GM21576 (cell line): ENCODE data around the gene HORMAD1.
"Not testable (repeated sequence)": the region's sequence is repeated elsewhere in the genome, so short reads cannot be mapped to it uniquely, and the experiment has no call there.

Experiments used
- ATAC-seq: cut with Tn5 transposase; IDR thresholded peaks from one replicate; pipeline ENCODE4 v1.9.1; 2021; ENCODE audit warnings: mild to moderate bottlenecking, moderate library complexity; ENCODE audit not compliant: unreplicated experiment

Gene HORMAD1

DNA sequence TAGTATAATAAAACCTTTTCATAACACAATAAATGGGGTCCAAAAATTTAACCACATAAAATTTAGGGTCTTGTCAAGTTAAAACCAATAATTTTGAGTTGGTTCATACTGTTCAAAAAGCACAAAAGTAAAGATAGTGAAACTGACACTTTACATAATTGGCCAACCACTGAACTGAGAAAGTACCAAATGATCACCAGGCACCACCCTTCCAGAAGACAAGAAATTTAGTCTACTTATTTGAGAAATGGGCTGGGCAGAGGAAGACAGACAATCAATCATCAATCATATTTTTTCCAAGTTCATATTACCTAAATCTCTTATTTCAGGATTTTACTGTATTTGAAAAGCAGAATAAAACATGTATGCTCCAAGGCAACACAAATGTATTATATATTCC lies 17.3 kb downstream of the HORMAD1 start:
- no peak for ATAC-seq

DNA sequence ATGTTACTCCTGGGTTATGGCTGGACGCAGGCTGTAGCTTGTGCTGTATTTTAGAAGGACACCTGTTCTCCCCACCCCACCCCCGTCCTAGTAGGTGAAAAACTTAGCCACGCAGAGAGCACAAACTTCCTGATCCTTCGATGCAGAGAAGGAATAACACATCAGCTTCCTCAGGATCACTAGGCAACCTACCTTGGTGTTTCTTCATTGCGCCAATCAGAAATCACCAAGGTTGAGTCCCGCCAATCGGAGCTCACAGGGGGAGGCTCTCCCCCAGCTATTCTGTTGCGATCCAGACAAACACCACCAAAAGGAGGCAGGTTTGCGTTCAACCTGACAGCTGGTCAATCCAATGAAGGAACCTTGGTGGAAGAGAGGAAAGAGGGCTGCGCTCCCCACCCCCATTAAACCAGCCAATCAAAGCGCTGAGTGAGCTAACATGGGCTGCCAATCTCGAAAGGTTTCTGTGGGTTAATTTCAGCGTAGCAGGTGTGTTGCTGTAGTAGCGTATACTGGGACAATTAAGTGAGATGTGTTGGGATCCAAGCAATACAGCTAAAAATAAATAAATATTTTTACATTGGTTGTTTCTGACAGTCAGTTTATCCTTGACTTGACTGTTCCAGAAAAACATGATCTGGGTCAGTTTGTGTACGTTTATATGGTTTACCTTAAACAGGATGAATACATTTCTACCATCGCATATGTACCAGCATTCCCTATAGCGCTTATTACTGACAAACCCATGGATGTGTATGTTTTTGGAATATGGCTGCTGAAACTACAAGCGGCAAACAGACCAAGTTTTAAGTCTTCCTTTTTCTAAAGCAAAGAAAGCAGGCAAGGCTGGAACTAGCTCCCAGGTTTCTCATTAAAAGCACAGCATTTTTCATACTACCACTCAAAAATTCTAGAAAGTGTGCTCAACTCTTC lies 23.4 kb downstream of the HORMAD1 start, which contains the start of gene GOLPH3L:
GOLPH3L (minus strand) TSS at position 160 of the 933 bp plus-strand sequence. CDS start 2,316 bp downstream, outside the sequence.
- ATAC-seq, result peak; percentile 98

DNA sequence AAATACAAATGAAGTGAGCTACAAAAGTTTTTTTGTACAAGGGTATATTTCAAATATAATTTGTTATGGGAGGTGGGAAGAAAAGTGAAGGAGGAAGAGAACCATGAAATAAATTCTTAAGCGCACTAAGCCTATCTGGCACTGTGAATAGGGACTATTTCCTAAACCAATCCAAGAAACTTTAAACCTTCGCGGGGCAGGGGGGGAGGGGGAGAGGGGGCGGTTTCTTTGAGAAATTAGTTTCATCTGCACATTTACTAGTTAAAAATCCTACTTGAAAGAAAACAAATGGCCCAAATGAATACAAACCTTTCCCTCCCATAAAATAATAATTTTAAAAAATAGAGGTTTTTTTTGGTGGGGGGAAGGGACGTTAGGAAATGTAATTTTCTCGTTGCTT lies 24.1 kb downstream of the HORMAD1 start:
- ATAC-seq, result no peak

DNA sequence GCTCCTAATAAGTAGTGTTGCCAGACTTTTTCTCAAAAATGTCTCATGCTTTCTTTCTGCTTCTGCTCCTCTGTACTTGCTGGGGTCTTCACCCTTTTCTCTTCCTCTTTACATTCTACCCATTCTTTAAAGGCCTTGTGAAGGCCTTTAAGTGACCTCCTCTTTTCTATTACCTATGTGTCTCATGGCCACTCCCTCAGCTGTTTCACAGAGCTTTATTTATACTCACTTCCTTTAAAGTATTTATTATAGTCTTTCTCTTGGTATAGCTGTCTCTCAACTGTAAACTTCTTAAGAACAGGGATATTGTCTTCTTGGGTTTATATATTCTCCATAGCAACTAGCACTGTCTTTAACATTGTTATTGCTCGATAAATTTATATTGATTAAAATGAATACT lies 24.5 kb downstream of the HORMAD1 start:
- no peak for ATAC-seq

DNA sequence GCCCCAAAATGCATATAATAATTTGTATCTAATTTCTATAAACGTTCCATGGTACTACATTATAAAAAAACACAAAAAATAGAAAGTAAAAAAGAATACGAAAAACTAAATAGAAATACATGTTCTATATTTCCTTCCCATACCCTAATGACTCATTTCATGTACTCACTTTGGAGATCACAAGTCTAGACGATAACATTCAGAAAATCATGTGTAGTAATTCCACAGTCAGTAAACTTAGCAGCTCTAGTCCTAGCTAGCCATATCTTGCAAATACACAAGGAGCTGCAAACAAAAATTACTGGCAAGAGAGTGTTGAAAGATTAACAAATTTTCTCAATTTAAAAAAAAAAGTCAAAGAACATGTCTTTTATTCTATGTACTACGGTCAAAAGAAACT lies 25.1 kb downstream of the HORMAD1 start:
- no peak for ATAC-seq

DNA sequence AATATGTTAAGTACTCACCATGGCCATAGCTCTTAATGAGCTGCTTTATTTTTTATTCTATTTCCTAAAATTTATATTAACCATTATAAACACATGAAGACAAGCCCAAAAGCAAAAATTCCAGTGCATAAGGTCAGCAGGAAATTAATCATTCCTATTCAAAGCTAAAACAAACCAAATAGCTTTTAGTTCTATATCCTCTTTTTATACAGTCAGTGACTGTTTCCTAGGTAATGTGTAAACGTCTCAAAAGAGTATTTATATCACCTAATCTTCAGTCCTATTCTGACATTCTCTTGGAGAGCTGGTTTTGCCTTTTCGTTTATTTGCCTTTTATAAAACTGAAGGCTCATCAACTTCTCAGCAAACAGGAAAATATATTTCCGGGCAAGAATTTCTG lies 28.0 kb downstream of the HORMAD1 start:
- ATAC-seq, result no peak

DNA sequence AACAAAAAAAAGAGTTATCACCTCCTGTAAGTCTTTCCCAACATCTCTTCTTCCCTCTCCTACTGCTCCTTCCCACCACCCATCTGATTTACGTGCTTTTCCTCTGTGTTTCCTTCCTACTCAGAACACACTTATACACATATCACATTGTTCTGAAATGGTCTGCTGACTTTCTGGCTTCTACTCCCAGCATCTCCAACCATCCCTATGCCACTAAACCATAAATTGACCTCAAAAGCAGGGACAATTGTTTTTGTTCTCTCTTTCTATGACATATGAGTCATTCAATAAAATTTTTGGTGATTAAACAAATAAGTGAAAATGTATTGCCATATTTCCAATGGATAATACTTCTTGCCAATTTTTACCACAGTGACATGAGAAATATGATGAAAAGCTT lies 31.9 kb downstream of the HORMAD1 start:
- ATAC-seq, result no peak

DNA sequence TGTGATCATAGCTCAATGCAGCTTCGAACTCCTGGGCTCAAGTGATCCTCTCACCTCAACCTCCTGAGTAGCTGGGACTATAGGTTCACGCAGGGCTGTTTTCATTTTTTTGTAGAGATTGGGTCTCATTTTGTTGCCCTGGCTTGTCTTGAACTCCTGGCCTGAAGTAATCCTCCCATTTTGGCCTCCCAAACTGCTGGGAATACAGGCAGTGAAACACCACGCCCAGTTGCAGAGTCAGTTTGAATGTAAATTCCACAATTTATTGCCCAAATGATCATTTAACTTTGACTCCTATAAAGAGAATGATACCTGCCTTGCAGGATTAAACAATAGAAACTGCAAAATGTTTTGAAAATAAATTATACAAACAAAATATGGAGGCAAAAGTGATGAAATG lies 34.4 kb downstream of the HORMAD1 start:
- ATAC-seq, result no peak

DNA sequence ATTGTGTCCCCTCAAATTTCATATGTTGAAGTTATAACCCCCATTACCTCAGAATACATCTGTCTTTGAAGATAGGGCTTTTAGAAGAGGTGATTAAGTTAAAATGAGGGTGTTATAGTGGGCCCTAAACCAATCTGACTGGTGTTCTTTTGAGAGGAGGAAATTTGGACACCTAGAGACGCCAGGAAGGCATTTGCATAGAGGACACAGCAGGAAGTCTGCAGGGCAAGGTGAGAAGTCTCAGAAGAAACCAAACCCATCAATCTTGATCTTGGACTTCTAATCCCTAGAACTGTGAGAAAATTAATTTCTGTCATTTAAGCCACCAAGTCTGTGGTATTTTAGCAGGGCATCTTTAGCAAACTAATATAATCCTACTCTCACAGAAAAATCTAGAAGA lies 36.8 kb downstream of the HORMAD1 start:
- ATAC-seq, result no peak

DNA sequence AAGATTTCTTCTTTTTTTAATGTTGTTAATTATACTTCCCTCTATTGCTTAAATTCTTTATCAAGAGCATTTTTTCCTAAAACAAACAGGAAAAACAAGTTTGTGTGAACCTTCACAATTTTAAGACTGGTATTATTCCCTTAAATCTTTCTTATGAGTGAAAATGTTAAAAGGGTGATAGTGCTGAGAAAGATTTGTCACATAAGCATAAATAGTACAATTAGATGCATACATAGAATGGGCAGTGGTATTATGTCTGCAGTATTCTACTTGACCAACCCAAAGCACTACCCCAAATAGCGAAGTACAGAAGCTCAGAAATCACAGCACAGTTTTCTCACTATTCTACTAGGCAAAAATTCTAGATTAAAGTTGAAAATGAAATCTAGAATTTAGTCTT lies 41.7 kb downstream of the HORMAD1 start:
- ATAC-seq, result no peak

DNA sequence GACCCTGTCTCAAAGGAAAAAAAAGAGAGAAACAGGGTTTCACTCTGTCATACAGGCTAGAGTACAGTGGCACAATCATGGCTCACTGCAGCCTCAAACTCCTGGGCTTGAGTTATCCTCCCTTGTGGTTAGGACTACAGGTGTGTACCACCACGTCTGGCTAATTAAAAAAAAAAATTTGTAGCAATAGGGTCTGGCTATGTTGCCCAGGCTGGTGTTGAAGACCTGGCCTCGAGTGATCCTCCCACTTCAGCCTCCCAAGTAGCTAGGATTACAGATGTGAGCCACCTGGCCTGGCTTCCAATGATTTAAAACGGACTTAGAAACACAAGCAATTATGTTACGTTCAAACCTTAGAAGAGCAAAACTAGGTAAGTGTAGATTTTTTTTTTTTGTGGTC lies 45.8 kb downstream of the HORMAD1 start:
- no peak for ATAC-seq

DNA sequence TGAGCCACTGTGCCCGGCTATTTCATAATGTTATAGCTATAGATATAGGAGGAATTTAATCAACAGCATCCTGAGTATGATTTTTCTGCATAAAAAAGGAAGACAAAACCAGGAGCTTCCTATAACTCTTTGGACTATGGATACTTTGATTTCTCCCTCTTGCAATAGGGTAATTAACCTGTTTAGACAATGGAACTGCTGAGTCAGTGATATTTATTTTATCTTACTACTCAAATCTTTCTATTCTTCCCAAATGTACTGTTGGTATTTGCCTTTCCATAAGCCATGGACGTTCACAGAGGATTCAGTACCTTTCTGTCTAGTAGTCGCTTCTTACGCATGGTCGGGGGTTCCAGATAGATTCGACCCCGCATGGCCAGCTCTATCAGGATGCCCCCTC lies 57.4 kb downstream of the HORMAD1 start:
- ATAC-seq, result no peak

DNA sequence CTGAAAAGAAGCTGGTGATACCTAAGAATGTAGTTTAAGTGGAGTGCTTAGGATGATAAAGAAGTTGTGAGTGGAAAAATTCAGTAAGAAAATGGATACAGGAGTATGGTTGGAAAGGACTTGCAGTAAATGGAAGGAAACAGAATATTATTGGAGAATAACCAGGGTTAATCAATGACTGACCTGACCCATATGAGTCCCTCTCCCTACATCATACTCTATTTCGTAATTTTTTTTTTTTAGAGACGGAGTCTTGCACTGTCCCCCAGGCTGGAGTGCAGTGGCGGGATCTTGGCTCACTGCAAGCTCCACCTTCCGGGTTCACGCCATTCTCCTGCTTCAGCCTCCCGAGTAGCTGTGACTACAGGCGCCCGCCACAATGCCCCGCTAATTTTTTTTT lies 57.9 kb downstream of the HORMAD1 start:
- ATAC-seq, result no peak

DNA sequence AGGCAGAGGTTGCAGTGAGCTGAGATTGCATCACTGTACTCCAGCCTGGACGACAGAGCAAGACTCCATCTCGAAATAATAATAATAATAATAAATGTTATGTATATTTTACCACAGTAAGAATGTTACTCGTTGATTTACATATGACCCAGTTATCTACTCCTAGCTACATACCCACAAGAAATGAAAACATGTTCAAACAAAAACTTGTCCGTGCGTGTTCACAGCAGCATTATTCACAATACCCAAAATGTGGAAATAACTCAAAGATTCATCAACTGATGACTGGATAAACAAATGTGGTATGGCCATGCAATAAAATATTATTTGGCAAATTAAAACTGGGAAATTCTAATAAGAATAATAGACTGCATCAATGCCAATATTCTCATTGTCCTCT lies 59.5 kb downstream of the HORMAD1 start:
- no peak for ATAC-seq

DNA sequence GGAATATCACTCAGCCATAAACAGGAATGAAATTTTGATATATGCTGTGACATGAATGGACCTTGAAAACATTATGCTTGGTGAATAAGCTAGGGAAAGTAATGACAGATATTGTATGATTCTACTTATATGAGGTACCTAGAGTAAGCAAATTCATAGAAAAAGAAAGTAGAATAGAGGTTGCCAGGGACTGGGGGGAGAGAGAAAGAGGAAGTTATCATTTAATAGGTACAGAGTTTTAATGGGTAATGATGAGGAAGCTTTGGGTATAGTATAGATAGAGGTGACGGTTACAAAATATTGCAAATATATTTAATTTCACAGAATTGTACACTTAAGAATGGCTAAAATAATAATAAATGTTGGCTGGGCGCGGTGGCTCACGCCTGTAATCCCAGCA lies 60.1 kb downstream of the HORMAD1 start:
- no peak for ATAC-seq

DNA sequence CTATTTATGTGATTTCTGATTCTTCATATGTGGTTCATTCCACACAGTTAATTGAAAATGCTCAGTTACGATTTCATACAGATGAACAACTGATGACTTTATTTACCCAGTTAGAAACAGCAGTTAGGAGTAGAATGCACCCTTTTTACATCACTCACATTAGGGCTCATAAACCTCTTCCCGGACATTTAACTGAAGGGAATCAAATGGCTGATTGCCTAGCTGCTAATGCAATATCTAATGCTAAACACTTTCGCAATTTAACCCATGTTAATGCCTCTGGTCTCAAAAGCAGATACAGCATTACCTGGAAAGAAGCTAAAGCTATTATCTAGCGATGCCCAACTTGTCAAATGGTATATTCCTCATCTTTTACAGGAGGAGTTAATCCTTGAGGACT lies 63.6 kb downstream of the HORMAD1 start:
- not testable (repeated sequence) for ATAC-seq

DNA sequence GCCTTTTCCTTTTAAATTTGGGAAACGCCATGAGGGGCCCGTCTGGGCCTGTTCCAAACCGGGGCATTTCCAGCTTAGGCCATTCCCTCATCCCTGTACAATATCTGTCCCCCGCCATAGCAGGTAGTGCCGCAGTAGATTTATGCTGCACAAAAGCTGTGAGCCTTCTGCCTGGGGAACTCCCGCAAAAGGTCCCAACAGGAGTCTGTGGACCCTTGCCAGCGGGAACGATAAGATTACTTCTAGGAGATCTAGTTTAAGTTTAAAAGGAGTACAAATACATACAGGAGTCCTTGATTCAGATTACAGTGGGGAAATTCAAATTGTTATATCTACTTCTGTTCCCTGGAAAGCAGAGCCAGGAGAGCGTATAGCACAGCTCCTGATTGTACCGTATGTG lies 66.1 kb downstream of the HORMAD1 start:
- not testable (repeated sequence) for ATAC-seq

DNA sequence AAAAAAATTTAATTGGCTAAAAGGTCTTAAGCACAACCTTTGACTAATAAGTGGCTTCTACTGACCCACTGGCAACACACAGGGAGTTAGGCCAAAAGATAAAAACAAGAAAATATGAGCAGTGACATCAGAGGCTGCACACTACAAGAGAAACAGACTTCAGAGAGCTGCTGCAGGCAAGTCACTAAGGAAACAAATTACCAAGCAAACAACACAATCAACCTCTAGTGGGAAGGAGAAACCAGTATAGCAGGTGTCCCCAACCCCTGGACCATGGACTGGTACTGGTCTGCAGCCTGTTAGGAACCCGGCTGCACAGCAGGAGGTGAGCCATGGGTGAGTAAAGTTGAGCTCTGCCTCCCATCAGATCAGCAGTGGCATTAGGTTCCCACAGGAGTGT lies 70.5 kb downstream of the HORMAD1 start:
- ATAC-seq, result no peak

DNA sequence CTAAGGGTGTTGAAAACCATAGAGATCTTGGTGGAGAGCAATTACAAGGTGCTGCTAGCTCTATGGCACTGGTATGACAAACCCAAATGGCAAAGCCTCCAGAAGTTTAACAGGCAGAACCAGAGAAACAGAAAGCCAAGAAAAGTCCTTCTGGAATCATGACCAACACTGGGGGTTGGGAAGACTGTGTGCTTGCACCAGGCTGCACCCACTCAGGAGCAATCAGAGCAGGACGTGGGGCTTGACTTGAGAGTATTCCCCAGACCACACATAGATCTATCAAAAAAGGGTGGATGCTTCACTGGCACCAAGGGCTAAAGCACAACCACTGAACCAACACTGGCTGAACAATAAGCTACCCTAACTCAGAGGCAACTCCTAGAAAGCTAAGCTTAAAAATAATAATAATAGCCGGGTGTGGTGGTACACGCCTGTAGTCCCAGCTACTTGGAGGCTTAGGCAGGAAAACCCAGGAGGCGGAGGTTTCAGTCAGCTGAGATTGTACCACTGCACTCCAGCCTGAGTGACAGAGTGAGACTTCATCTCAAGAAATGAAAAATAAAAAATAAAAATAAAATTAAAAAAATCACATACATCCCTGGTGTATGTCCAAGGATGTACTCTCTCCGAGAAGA lies 71.1 kb downstream of the HORMAD1 start:
- no peak for ATAC-seq
